ENCODE data around the gene DKK3.

The DKK3 gene

DNA sequence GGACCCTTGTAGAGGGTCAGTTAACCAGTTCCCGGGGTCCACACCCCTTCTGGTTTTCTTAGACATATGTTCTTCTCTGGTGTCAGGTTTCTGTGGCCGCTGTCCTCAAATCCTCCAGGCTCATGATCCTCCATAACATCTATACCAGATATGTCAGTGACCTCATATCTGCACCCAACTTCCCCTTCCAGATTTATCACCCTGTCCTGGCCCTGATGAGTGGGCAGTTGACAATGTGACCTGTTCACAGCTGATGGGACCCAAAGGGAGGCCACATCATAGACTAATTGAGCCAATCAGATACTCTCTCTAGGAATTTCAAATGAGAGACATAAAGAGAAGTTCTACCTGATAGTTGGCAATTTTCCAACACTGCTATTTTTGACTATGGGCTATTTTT lies 5.1 kb downstream of the DKK3 start:
- DNase-seq (ENCODE audit: low spot score): no peak

DNA sequence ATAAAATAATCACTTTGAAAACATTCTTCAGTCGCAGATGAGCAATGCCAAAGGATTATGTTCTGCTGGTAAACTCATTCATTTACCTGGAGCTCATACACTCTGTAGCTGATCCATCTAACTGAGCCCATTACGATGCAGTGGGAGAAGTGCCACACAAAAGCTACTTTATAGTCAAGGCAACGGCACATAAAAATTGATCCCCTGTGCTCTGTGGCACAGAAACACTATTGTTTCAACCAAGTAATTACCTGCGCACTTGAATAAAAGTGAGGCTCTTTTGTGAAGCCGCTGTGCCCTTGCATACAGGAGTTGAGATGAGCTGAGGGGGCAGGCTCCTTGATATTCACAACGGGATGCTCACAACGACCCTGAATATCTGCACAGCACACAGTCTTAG lies 7.2 kb downstream of the DKK3 start:
- DNase-seq (ENCODE audit: low spot score): no peak

DNA sequence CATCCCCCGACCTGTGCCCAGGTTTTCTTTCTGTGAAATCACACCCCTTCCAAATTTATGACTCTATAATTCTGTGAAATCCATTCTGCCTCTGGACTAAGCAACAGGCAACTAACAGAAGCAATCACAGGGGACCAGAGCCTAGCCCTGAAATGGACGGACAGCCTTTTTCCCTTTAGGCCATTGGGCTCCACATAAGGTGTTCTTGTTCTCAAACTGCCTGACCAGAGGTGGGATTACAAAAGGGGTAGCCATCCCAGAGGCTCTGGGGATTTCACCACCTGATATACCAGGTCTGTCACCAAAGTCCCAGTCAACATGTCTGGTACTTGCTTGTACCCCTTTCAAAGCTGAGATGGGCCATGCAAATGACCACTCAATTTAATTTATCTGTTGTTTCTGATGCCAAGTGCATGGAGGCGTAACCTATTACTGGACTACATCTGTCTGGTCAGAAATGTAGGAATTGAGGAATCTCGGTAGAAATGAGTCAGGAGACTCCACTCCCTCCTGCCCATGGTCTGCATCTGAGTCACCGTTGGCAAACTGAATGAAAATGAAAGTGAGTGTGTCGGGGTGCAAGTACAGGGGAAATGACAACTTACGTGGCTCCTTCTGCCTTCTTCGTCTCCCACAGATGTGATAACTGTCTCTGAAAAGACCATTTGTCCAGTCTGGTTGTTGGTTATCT lies 10.2 kb downstream of the DKK3 start:
- DNase-seq (ENCODE audit: low spot score): no peak

DNA sequence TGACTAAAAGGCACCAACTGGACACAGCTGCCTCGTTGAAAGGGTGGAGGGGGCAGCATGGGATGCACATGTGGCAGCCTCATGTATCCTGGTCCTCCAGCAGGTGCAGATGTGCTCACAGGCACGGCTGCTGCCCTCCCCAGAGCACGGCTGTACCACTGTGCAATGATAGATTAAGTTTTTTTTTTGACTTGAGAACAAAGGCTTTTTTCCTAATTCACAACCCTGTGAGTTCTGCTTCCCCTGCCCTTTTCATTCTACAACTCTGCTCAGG lies 11.4 kb downstream of the DKK3 start:
- no peak for DNase-seq (ENCODE audit: low spot score)

GRCh38 chr11:11996321-11997048 lies 11.9 kb downstream of the DKK3 start:
- DNase-seq (ENCODE audit: low spot score): no peak

DNA sequence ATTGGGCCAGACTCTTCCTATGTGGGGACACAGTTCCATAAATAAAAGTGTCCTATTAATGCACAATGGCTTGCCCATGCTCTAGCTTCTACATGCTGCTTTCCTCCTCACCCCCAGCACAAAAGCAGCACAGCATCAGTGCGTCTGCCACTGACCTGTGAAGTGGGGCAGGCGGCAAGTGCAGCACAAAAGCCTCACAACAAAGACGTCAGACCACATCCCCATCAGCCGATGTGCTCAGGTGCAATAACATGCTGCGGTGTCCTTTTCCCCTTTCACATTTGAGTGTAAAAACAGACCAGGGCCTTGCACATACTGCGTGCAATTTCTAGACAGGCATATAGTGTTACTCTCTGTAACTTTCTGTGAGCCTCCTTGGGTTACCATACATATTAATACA lies 12.8 kb downstream of the DKK3 start:
- no peak for DNase-seq (ENCODE audit: low spot score)

- DNase-seq (ENCODE audit: low spot score): no peak
These were observed 14.6 kb downstream of the DKK3 start for GRCh38 chr11:11993839-11994238.

GRCh38 chr11:11992257-11993212 lies 15.9 kb downstream of the DKK3 start:
- DNase-seq (ENCODE audit: low spot score): no peak

- DNase-seq (ENCODE audit: low spot score): no peak
These were observed 18.4 kb downstream of the DKK3 start for GRCh38 chr11:11989774-11990744.

GRCh38 chr11:11988681-11989261 lies 19.7 kb downstream of the DKK3 start:
- no peak for DNase-seq (ENCODE audit: low spot score)

- no peak for DNase-seq (ENCODE audit: low spot score)
These were observed 20.3 kb downstream of the DKK3 start for GRCh38 chr11:11988099-11988651.

GRCh38 chr11:11987503-11988022 lies 20.9 kb downstream of the DKK3 start:
- DNase-seq (ENCODE audit: low spot score): no peak

GRCh38 chr11:11985954-11986949 lies 22.2 kb downstream of the DKK3 start:
- no peak for DNase-seq (ENCODE audit: low spot score)

- DNase-seq (ENCODE audit: low spot score): no peak
These were observed 23.3 kb downstream of the DKK3 start for GRCh38 chr11:11985016-11985715.

DNA sequence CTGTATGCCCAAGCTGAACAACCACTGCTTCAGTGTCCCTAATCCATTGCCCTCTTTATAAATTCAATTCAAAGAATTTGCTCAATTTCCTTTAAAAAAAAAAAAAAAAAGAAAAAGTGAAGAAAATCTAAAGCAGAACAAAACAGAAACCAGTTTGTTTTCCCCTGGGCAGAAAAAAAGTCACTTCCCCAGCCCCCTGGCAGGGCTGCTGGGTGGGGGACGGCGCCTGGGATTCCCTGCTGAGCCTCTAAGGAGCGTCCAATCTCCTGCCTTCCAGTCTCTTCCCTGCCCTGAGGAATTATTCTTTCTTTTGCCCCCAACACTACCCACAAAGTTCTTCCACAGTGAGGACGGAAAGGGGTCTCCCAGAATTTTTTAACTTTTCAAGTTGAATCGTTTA lies 23.9 kb downstream of the DKK3 start:
- no peak for DNase-seq (ENCODE audit: low spot score)

GRCh38 chr11:11983427-11983826 lies 25.0 kb downstream of the DKK3 start:
- no peak for DNase-seq (ENCODE audit: low spot score)

DNA sequence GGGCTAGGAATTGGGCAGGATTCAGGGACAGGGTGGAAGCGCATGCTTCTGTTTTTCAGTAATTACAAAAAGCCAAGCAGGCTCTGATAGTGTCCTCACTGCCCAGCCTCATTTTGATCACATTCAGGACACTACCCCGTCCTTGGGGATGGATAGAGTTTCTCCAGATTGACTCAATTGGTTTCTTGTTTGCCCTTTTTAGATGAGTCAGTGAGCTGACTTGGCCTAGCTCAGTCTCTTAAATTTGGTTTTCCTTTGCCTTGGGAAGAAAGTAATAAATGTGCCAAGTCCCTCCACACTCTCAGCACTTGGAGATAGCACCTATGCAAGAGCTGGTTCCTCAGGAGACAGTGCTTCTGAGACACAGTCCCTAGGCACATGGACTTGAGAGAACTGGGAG lies 25.5 kb downstream of the DKK3 start:
- DNase-seq (ENCODE audit: low spot score): no peak

DNA sequence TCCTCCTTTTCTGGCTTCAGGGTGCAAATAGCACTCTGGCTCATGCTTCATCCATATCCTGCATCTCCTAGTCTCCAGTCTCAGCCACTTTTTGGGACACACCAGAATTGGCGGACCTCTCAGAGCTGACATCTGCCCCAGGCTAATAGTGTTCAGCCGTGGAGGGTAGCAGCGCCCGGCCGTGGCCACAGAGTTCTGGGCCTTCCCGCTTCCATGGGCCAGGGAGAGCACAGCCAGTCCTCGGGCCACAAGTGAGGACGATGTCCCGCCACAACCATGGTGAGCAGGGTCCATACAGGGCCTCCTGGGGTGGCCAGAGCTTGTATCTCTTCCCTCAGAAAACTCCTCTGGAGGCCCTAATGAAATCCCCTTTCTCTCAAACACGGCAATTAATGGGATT lies 26.0 kb downstream of the DKK3 start:
- DNase-seq (ENCODE audit: low spot score): no peak

DNA sequence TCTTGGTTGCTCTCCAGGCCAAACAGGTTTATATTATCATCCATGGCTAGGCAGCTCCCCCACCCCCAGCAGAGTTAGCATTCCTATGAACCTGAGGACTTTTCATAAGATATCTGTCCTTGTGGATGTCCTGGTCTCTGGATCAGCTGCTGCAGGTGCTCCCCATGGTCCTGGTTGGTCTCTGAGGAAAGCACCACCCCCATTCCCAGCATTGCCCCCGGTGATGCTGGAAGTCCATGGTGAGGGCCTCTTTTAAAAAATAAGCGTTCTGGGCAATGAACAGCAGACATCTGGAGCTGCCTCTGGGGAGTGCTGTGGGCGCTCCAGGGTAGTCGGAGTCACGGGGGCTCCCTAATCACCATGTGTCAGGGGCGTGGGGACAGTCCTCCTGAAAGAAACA lies 26.6 kb downstream of the DKK3 start:
- no peak for DNase-seq (ENCODE audit: low spot score)
